Osteoblast (primary cell): ENCODE measurements around the gene COG6. TPM values are rescaled to one million over a fixed set of nuclear protein-coding genes. Genes with fewer than 3 reads are reported as not detected.

Source experiments
- DNase-seq: peaks from one replicate; pipeline ENCODE4 v3.0.0; 2011; ENCODE audit warnings: low spot score, mixed read lengths; ENCODE audit not compliant: insufficient read length; ENCODE audit errors: missing footprints
- H2AFZ ChIP-seq: 2 replicates; pipeline ENCODE4 v1.6.0; 2011; ENCODE audit warnings: mild to moderate bottlenecking, low read length
- H3K27ac ChIP-seq: 2 replicates; pipeline ENCODE4 v1.5.1; 2011; ENCODE audit warnings: mild to moderate bottlenecking, low read depth, low read length, moderate library complexity
- H3K27me3 ChIP-seq: 2 replicates; pipeline ENCODE4 v1.6.0; 2012; ENCODE audit warnings: mild to moderate bottlenecking, control low read depth, inconsistent platforms, low read length, moderate library complexity; ENCODE audit not compliant: insufficient read depth
- H3K36me3 ChIP-seq: 2 replicates; pipeline ENCODE4 v1.5.1; 2011; ENCODE audit warnings: mild to moderate bottlenecking, low read length, control low read depth, moderate library complexity; ENCODE audit not compliant: insufficient read depth
- H3K4me1 ChIP-seq: 2 replicates; pipeline ENCODE4 v1.5.1; 2011; ENCODE audit warnings: mild to moderate bottlenecking, low read length, control low read depth, moderate library complexity; ENCODE audit not compliant: insufficient read depth
- H3K4me2 ChIP-seq: 2 replicates; pipeline ENCODE4 v1.6.0; 2011; ENCODE audit warnings: mild to moderate bottlenecking, low read length; ENCODE audit not compliant: insufficient read depth
- H3K4me3 ChIP-seq: fragments of 200-600 bp; sonication (generic); 3 replicates; pipeline ENCODE4 v1.5.1; 2012; ENCODE audit warnings: mild to moderate bottlenecking, low read length, inconsistent platforms; ENCODE audit not compliant: insufficient read depth
- H3K79me2 ChIP-seq: 2 replicates; pipeline ENCODE4 v1.6.0; 2012; ENCODE audit warnings: mild to moderate bottlenecking, low read length, control low read depth, inconsistent platforms; ENCODE audit not compliant: insufficient read depth
- H3K9me3 ChIP-seq: 2 replicates; pipeline ENCODE4 v1.5.1; 2011; ENCODE audit warnings: low read depth, low read length, control low read depth
- H4K20me1 ChIP-seq: 2 replicates; pipeline ENCODE4 v1.6.0; 2012; ENCODE audit warnings: mild to moderate bottlenecking, low read length, control low read depth; ENCODE audit not compliant: insufficient read depth
- CTCF ChIP-seq: IDR thresholded peaks from 2 replicates; pipeline ENCODE4 v1.5.1; 2011; ENCODE audit warnings: mild to moderate bottlenecking, low read depth, low read length, moderate library complexity; ENCODE audit errors: extremely low read depth
- total RNA-seq: library from RNA; depleted of rRNA; stranded (reverse); fragments of >200 nt; gene quantifications from 2 replicates; pipeline ENCODE4 v1.2.3, GENCODE V29; 2012

Gene COG6
- total RNA-seq, 1 donor, result 36.2 TPM

DNA sequence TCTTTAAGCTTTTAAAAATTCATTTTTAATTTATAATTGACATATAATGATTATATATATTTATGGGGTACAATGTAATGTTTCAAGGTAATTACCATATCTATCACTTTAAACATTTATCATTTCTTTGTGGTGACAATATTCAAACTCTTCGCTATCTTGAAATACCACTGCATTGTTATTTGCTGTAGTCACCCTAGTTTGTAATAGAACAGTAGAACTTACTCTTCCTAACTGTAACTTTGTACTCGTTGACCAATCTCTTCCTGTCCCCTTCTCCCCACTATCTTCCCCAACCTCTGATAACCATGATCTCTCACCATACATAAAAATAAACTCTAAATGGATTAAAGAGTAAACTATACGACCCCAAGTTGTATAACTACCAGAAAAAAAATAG, 20.4 kb downstream of the COG6 start:
- Histone ChIP-seq H3K4me3 (no peak overlapping the region), H3K4me2 (peak overlapping the region; percentile 63), H3K36me3 (peaks cover 20% of the 10 kb centered on the region), H3K79me2 (no peaks in the 10 kb centered on the region), H3K4me1 (peaks cover 4% of the 10 kb centered on the region), H2AFZ (no peak overlapping the region), H3K27ac (peak overlapping the region; percentile 5), H3K9me3 (no peaks in the 10 kb centered on the region), H4K20me1 (no peaks in the 10 kb centered on the region), H3K27me3 (no peaks in the 10 kb centered on the region)
- DNase-seq, result no peak
- no peak for TF ChIP-seq CTCF

GRCh38 chr13:39676315-39676876, 20.9 kb downstream of the COG6 start:
- Histone ChIP-seq H3K79me2 (no peaks in the 10 kb centered on the region), H4K20me1 (no peaks in the 10 kb centered on the region), H2AFZ (no peak overlapping the region), H3K27me3 (no peaks in the 10 kb centered on the region), H3K36me3 (peaks cover 20% of the 10 kb centered on the region), H3K4me2 (peak overlapping the region; percentile 63), H3K27ac (peak overlapping the region; percentile 5), H3K4me3 (no peak overlapping the region), H3K4me1 (peaks cover 4% of the 10 kb centered on the region), H3K9me3 (no peaks in the 10 kb centered on the region)
- peak; percentile 52 for TF ChIP-seq CTCF
- DNase-seq, result no peak

- no peak overlapping the region for H3K4me3 ChIP-seq
- no peaks in the 10 kb centered on the region for H4K20me1 ChIP-seq
- H3K9me3 ChIP-seq, result no peaks in the 10 kb centered on the region
- no peaks in the 10 kb centered on the region for H3K27me3 ChIP-seq
- no peaks in the 10 kb centered on the region for H3K4me1 ChIP-seq
- no peak overlapping the region for H3K27ac ChIP-seq
- peaks cover 16% of the 10 kb centered on the region for H3K36me3 ChIP-seq
- no peaks in the 10 kb centered on the region for H3K79me2 ChIP-seq
- H2AFZ ChIP-seq, result no peak overlapping the region
- H3K4me2 ChIP-seq, result no peak overlapping the region
- no peak for DNase-seq
- no peak for TF ChIP-seq CTCF
These were observed 26.8 kb downstream of the COG6 start for GRCh38 chr13:39682310-39682709.

DNA sequence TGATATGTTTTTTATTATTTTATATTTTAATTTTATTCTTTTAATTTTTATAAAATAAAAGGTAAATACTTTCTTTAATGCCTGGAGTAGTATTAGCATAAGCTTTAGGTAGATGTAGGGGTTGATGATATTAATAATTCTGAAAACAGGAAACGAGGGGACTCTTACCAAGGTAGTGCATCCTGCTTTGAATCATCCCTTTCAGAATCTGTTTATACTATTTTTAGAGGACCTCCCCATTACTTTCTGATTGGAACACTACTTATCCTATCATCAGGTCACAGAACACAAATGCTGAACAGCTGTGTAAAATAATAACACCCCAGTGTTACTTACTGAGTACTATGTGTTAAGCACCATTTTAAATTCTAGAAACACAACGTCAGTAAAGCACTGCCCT, 27.3 kb downstream of the COG6 start:
- Histone ChIP-seq H3K4me1 (no peaks in the 10 kb centered on the region), H3K27me3 (no peaks in the 10 kb centered on the region), H3K27ac (no peak overlapping the region), H2AFZ (no peak overlapping the region), H4K20me1 (no peaks in the 10 kb centered on the region), H3K4me3 (no peak overlapping the region), H3K79me2 (no peaks in the 10 kb centered on the region), H3K36me3 (peaks cover 18% of the 10 kb centered on the region), H3K9me3 (no peaks in the 10 kb centered on the region), H3K4me2 (no peak overlapping the region)
- no peak for DNase-seq
- TF ChIP-seq CTCF, result no peak
